Right renal pelvis (tissue), 4 donors: Measurements from ENCODE around the gene HS3ST5. TPM values are rescaled to one million over a fixed set of nuclear protein-coding genes. Genes with fewer than 3 reads are reported as not detected.
"Not testable (repeated sequence)": the region's sequence is repeated elsewhere in the genome, so short reads cannot be mapped to it uniquely, and the experiment has no call there.

ENCODE experiments used
- DNase-seq, 4 donors: peaks; one replicate each; pipeline ENCODE4 v3.0.0-alpha.2; 2013; ENCODE audit warnings: low read depth in 4 of 4, low spot score in 3 of 4, missing footprints in 1 of 4
- polyA plus RNA-seq, 4 donors: library from polyadenylated mRNA; unstranded; fragments of 120-200 nt; gene quantifications; one replicate each; pipeline ENCODE4 v1.2.1, GENCODE V29; 2013; ENCODE audit not compliant: insufficient read length in 4 of 4

Gene HS3ST5
- polyA plus RNA-seq, 4 donors, result 0.79 to 1.4 (median 1.00) TPM

- DNase-seq, result no peak
Measured at GRCh38 chr6:114281496-114281895, 61.3 kb downstream of the HS3ST5 start.

DNA sequence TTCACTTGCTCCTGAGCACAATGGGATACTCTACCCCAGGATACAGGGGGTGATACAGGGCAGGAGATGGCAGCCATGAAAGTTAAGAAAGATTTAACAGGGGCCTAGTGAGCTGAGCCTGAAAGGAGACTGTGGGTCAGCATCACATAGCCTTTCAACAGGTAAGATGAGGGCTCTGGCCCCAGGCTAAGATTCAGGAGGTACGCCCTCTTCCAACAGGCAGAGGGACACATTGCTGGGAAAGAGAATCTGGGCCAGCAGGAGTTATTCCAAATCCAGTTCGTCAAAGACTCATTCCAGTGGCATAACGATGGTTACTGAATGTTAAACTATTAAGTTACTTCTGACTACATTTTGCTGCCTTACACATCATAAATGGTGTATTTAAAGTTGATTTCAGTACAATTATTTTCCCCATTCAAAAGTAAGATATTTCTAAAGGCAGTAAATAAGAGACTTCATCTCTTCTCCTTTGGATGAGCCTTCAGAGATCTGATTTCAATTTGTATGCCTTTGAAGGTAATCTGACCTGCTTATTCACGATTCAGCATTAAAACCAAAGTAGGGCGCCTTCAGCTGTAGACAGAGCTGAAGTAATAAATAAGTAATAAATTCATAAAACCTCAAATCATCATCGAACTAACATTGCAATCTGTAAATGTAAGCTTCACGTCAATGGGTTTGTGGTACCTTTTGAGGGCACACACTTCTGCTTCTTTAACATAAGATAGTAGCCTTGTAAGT, 62.4 kb downstream of the HS3ST5 start:
- DNase-seq, result no peak

- no peak for DNase-seq
Measured at GRCh38 chr6:114277220-114277619, 65.6 kb downstream of the HS3ST5 start.

DNA sequence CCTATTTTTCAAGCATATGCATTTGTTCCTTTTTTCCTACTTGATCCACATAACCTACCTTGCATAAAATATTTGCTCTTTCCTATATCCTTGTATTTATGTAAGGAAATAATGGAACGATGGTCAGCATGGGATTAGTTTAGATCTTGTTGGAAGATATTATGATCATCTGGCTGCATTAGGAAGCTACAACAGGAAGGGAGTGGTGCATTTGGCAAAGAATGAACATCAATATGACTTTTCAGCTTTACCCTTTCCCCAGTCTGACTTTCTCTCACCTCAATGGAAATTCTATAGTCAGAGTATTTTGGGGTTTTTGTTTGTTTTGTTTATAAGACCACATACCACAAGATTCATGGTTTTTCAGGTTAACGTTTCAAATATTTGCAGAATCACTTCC, 66.0 kb downstream of the HS3ST5 start:
- DNase-seq, result no peak

GRCh38 chr6:114274836-114275235, 68.0 kb downstream of the HS3ST5 start:
- DNase-seq, result no peak

- DNase-seq, result no peak
Measured at GRCh38 chr6:114272582-114272981, 70.2 kb downstream of the HS3ST5 start.

DNA sequence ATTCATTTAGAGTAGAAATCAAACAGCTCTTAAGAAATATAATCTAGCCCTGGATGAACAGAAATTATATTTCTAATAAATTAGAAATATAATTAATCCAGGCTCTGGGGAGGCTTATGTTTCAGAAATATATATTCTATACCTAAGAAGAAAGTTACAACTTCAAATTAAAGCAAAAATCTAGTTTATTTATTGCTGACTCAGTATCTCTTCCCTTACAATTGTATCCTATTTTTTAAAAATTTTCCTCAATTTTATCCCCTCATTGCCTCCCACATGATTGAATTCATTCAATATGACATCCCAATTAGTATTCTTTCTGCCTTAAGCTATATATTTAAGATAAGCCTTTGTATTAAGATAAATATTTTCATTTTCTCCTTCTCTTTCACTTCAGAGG, 71.4 kb downstream of the HS3ST5 start:
- DNase-seq, result no peak

- DNase-seq, result no peak
Measured at GRCh38 chr6:114267897-114268296, 74.9 kb downstream of the HS3ST5 start.

DNA sequence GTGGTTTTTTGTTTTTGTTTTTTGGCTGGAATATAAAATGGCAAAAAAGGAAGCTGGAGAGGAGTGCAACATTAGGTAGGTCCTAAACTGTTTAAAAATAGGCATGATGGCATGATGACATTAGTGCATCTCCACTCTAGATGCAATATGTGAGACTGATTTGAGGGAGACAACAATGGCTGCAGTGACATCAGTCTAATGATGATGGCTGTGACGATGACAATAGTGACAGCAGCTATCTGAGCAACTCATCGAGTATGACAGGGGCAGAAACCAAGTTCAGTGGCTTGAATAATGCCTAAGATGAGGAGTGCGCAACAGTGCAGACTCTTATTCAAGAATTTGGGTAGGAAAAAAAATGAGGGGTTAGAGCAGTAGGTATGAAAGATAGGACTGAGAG, 82.0 kb downstream of the HS3ST5 start:
- DNase-seq, result no peak

GRCh38 chr6:114258376-114258775, 84.4 kb downstream of the HS3ST5 start:
- no peak for DNase-seq

DNA sequence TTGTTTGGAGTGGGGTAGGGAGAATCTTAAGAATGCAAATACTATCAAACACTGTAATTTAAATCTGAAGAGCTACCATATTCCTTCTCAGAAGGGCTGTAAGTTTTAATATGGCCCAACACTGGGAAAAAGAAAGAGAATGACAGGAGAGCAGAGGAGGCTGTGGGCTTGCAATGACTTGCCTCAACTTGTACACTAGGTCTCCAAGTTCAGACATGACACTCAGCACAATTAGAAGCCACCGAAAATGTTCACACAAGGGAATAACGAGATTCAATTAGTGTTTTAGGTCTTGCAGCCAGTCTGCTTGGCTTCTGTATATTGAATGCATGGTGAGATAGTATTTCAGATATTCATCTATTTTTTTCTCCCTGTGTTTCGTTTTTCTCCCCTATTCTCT, 89.4 kb downstream of the HS3ST5 start:
- DNase-seq, result no peak

DNA sequence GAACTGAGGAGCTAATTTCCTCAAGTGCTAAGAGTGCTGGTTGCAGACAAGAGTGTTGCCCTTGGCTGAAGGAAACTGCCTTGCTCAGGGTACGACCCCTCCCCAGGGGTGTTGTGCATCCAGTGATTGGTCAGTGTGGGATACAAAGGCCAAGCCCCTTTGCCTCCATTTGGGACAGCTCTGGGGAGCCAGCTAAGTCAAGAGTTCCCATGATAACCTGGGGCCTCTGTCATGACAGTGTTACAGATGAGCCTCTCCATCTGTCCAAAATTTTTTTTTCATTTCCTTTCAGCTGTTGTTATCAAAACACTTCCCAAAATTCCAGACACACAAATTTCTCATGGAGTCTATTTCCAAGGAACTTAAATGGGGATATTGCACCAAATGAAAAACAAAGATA, 93.3 kb downstream of the HS3ST5 start:
- no peak for DNase-seq

GRCh38 chr6:114247101-114247500, 95.7 kb downstream of the HS3ST5 start:
- DNase-seq, result no peak

- no peak for DNase-seq
Measured at GRCh38 chr6:114240796-114241195, 102.0 kb downstream of the HS3ST5 start.

DNA sequence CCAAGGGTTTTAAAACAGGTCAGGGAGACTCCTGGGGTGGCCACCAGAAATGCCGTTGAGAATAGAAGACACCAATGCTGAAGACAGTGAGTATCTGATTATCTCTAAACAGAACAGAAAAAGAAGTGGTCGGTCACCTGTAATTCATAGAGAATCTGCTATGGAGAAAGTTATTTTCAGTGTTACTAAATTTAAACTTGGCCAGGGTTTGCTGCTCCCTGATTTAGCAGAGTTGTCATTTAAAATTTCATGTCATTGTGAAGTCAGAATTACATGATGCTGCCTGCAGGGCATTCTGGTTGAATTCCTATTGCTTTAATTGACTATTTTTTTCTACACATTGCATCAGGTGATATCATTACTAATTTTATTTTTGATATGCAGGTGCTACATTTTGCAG, 114.1 kb downstream of the HS3ST5 start:
- no peak for DNase-seq

- no peak for DNase-seq
Measured at GRCh38 chr6:114227944-114228468, 114.8 kb downstream of the HS3ST5 start.

DNA sequence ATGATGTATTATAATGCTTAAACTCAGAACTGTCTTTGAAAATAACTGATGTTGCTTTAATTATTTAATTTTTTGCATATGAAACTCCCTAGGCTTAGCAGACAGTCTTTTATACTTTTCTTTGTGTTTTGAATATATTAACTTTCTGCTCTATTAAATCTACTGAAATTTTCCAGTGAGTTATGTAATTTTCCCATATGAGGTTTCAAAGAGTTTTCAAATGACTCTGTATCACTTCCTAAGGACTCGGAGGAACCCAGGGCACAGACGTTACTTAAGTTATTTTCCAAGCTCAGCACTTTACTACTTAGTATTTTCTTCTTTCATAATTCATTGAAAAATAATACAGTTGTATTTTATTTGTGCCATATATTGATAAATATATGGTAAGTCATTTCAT, 122.6 kb downstream of the HS3ST5 start:
- DNase-seq, result no peak

DNA sequence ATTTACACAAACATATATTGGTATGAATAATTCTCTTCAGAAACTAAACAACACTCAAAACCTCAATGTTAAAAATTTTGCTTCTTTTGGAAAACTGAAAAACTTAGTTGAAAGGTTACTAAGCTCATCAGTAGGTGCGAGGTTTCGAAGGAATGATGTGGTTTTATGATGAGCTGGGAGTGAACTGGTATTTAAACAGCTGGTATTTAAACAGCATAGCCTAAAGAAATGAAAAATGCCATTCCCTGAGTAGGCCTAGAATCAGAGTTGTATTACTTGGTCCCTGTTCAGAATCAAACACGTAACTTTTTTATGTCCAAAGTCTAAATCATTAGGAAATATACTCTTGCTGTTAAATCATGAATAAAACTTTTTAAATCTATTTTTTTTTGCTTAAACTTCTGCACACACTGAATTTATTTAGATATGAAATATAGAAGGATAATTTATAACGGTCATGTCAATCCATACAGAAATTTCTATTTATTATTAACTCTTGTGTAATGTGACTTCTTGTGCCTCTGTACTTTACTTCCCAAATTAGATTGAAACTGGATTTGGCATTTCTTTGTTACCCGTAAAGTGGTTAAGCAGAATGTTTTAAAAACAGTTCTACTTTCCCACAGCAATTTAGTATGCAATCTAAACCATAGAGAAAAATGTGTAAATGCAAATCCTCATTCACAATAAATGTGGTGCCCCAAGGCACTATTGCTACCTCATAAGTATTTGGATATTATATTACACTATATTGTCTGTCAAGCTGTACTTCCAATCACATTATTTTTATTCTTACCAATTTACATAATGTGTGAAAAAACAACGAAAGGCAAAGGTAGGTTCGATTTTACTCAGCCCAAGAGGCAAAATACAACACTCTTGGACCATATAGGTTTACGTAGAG, 124.1 kb downstream of the HS3ST5 start:
- DNase-seq, result no peak

DNA sequence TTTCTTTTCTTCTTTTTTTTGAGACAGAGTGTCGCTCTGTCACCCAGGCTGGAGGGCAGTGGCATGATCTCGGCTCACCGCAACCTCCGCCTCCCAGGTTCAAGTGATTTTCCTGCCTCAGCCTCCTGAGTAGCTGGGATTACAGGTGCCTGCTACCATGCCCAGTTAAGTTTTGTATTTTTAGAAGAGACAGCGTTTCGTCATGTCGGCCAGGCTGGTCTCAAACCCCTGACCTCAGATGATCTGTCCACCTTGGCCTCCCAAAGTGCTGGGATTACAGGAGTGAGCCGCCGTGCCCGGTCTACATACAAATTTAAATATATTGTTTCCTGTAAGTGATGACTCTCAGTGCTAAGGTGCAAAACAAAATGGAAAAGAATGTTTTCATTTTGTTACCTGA, 124.8 kb downstream of the HS3ST5 start:
- DNase-seq, result not testable (repeated sequence)

DNA sequence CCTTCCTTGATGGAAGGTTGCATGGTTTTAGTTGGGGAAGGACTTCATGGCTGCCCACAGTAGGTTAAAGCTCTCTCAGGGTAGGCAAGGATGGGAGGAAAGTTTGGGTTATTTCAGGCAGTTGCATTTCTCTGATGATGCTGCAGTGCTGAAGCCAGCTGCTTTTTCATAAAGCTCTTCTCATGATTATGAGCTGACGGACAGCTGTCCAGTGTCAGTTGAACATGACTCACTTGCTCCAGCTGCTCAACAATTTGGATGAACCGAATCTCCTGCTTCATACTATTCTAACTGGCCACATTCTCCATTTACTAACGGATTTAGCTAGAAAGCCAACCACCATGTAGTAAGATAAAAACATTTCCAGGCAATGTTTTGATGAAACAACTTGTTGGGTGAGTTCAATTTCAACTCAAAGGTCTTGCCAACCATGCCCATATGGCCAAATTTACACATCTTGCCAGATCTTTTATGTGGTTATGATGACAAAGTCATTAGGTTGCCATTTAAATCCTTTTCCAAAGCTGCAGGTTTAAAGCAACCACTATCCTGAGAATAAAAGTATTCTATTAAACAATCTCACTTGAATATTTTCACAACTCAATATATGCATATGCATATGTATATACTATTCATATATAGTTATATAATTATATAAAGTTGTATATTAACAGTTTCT, 125.9 kb downstream of the HS3ST5 start:
- DNase-seq, result no peak

GRCh38 chr6:114210467-114210866, 132.4 kb downstream of the HS3ST5 start:
- DNase-seq, result no peak
